SK-N-SH (cell line): ENCODE data around the gene PARVG. TPM values are rescaled to one million over a fixed set of nuclear protein-coding genes. Genes with fewer than 3 reads are reported as not detected.

Experiments used
- CTCF ChIA-PET: fragments of 300-600, 350-600 bp; formaldehyde crosslinking; extraction: SDS; loops from one replicate; lab custom pipeline; 2021; lab: Yijun Ruan, JAX
- POLR2A ChIA-PET: fragments of 350-600 bp; sonication (Branson Sonifier 250); formaldehyde crosslinking; extraction: SDS; loops from one replicate; lab custom pipeline; 2020; ENCODE audit warnings: antibody characterized with exemption, inconsistent platforms; lab: Yijun Ruan, JAX
- DNase-seq: peaks from one replicate; pipeline ENCODE4 v3.0.0; 2012
- H2AFZ ChIP-seq: fragments of 200-600 bp; sonication (generic); 2 replicates; pipeline ENCODE4 v1.8.1; 2016; ENCODE audit warnings: antibody characterized with exemption, mild to moderate bottlenecking, low read depth
- H3F3A ChIP-seq: fragments of 200-600 bp; sonication (generic); replicated peaks from 2 replicates; pipeline ENCODE3; 2016; ENCODE audit warnings: antibody characterized with exemption, mild to moderate bottlenecking; ENCODE audit not compliant: insufficient read depth
- H3K27ac ChIP-seq, 2 experiments: fragments of 200-500 bp in 1 of 2; fragments of 200-600 bp in 1 of 2; sonication (Bioruptor generic) in 1 of 2; sonication (generic), shearing (Covaris generic) in 1 of 2; 2 replicates each; pipeline versions ENCODE4 v1.5.1 to v1.6.1; 2014 to 2016; ENCODE audit warnings: low read depth in 2 of 2, inconsistent platforms in 1 of 2, low read length in 1 of 2, mild to moderate bottlenecking in 1 of 2, mixed read lengths in 1 of 2
- H3K27me3 ChIP-seq: fragments of 200-600 bp; sonication (generic), shearing (Covaris generic); 2 replicates; pipeline ENCODE4 v1.6.1; 2016; ENCODE audit warnings: mixed run types; ENCODE audit not compliant: insufficient read depth
- H3K36me3 ChIP-seq, 2 experiments: fragments of 200-500 bp in 1 of 2; fragments of 200-600 bp in 1 of 2; sonication (Bioruptor generic) in 1 of 2; sonication (generic) in 1 of 2; replicated peaks in 1 of 2; 2 replicates each; pipeline versions ENCODE3 to v1.5.1; 2014 to 2016; ENCODE audit warnings: low read length in 1 of 2, mild to moderate bottlenecking in 1 of 2; ENCODE audit not compliant: insufficient read depth in 2 of 2, control insufficient read depth in 1 of 2
- H3K4me1 ChIP-seq, 2 experiments: fragments of 200-500 bp in 1 of 2; fragments of 200-600 bp in 1 of 2; sonication (Bioruptor generic) in 1 of 2; sonication (generic), shearing (Covaris generic) in 1 of 2; 2 replicates each; pipeline versions ENCODE4 v1.5.1 to v1.6.1; 2014 to 2016; ENCODE audit warnings: low read depth in 1 of 2, low read length in 1 of 2, mixed run types in 1 of 2; ENCODE audit not compliant: insufficient read depth in 2 of 2, control insufficient read depth in 1 of 2
- H3K4me2 ChIP-seq: fragments of 200-600 bp; sonication (generic), shearing (Covaris generic); 2 replicates; pipeline ENCODE4 v1.6.1; 2017; ENCODE audit warnings: mixed run types
- H3K4me3 ChIP-seq, 2 experiments: fragments of 200-500 bp in 1 of 2; fragments of 200-600 bp in 1 of 2; sonication (Bioruptor generic) in 1 of 2; sonication (generic), shearing (Covaris generic) in 1 of 2; 2 replicates each; pipeline versions ENCODE4 v1.5.1 to v1.8.1; 2014 to 2016; ENCODE audit warnings: low read depth in 2 of 2, inconsistent platforms in 1 of 2, low read length in 1 of 2, mild to moderate bottlenecking in 1 of 2, mixed read lengths in 1 of 2, moderate library complexity in 1 of 2
- H3K79me2 ChIP-seq: fragments of 200-600 bp; sonication (generic); 2 replicates; pipeline ENCODE4 v1.8.1; 2017; ENCODE audit warnings: mild to moderate bottlenecking; ENCODE audit not compliant: insufficient read depth
- H3K9ac ChIP-seq: fragments of 200-600 bp; sonication (generic); 2 replicates; pipeline ENCODE4 v1.6.1; 2017; ENCODE audit warnings: mixed run types
- H3K9me2 ChIP-seq: fragments of 200-600 bp; sonication (generic); 2 replicates; pipeline ENCODE4 v1.6.1; 2017; ENCODE audit warnings: mixed run types
- H3K9me3 ChIP-seq: fragments of 200-600 bp; sonication (generic); 2 replicates; pipeline ENCODE4 v1.6.1; 2017; ENCODE audit warnings: mixed run types, mild to moderate bottlenecking, moderate library complexity
- H4K20me1 ChIP-seq: fragments of 200-600 bp; sonication (generic); 2 replicates; pipeline ENCODE4 v1.6.1; 2017; ENCODE audit warnings: mild to moderate bottlenecking, mixed run types; ENCODE audit not compliant: insufficient read depth
- EP300 ChIP-seq, 2 experiments: IDR thresholded peaks; 2 replicates each; pipeline versions ENCODE4 v1.4.0 to v1.6.1; 2012; ENCODE audit warnings: borderline replicate concordance in 1 of 2, low read depth in 1 of 2, low read length in 1 of 2
- EZH2phosphoT487 ChIP-seq: fragments of 200-600 bp; sonication (generic); IDR thresholded peaks from 2 replicates; pipeline ENCODE4 v1.6.1; 2017; ENCODE audit warnings: low read depth, mixed run types, mild to moderate bottlenecking, antibody characterized with exemption, moderate library complexity, borderline replicate concordance
- FOSL2 ChIP-seq: IDR thresholded peaks from 2 replicates; pipeline ENCODE4 v1.4.0; 2012; ENCODE audit warnings: low read depth, mild to moderate bottlenecking, moderate library complexity, borderline replicate concordance
- FOXM1 ChIP-seq: IDR thresholded peaks from 2 replicates; pipeline ENCODE4 v1.4.0; 2012; ENCODE audit warnings: low read depth, mild to moderate bottlenecking
- GABPA ChIP-seq: IDR thresholded peaks from 2 replicates; pipeline ENCODE4 v1.4.0; 2012; ENCODE audit warnings: low read depth, mild to moderate bottlenecking
- MXI1 ChIP-seq: IDR thresholded peaks from 2 replicates; pipeline ENCODE4 v1.6.1; 2012; ENCODE audit warnings: mild to moderate bottlenecking, low read depth, low read length, improper control_type of control experiment
- NRF1 ChIP-seq: IDR thresholded peaks from 2 replicates; pipeline ENCODE4 v1.6.1; 2012; ENCODE audit warnings: low read depth, mild to moderate bottlenecking, low read length
- POLR2AphosphoS5 ChIP-seq: IDR thresholded peaks from 2 replicates; pipeline ENCODE4 v1.6.1; 2012; ENCODE audit warnings: low read depth, low read length
- RAD21 ChIP-seq: IDR thresholded peaks from 2 replicates; pipeline ENCODE4 v1.6.1; 2012; ENCODE audit warnings: mild to moderate bottlenecking, low read length
- RXRA ChIP-seq: IDR thresholded peaks from 2 replicates; pipeline ENCODE4 v1.4.0; 2012; ENCODE audit warnings: low read depth, mild to moderate bottlenecking, borderline replicate concordance
- SIN3A ChIP-seq: IDR thresholded peaks from 2 replicates; pipeline ENCODE4 v1.6.1; 2012; ENCODE audit warnings: low read depth, mild to moderate bottlenecking, low read length, moderate library complexity, borderline replicate concordance
- TAF1 ChIP-seq: IDR thresholded peaks from 2 replicates; pipeline ENCODE4 v1.6.1; 2012; ENCODE audit warnings: low read depth, mild to moderate bottlenecking, low read length, moderate library complexity, borderline replicate concordance
- YY1 ChIP-seq: IDR thresholded peaks from 2 replicates; pipeline ENCODE4 v1.4.0; 2012; ENCODE audit warnings: low read depth, mild to moderate bottlenecking
- WGBS: methylation state at CpG from one replicate; pipeline ENCODE4 v1.1.6; 2017; ENCODE audit warnings: low lambda C conversion rate; 5-methylcytosine and 5-hydroxymethylcytosine counted together
- polyA plus RNA-seq, 3 experiments: library from polyadenylated mRNA; depleted of rRNA; stranded (reverse); fragments of >200 nt; gene quantifications; 2 replicates each; pipeline ENCODE4 v1.2.3, GENCODE V29; 2012
- TF ChIP-seq, protein P1 (sequence below): IDR thresholded peaks from 2 replicates; pipeline ENCODE4 v1.4.0; 2012; ENCODE audit warnings: low read depth, borderline replicate concordance
- TF ChIP-seq, protein P2 (sequence below): IDR thresholded peaks from 2 replicates; pipeline ENCODE4 v1.4.0; 2012; ENCODE audit warnings: low read depth, borderline replicate concordance
- TF ChIP-seq, protein P3 (sequence below): IDR thresholded peaks from 2 replicates; pipeline ENCODE4 v1.6.1; 2012; ENCODE audit warnings: mild to moderate bottlenecking, low read depth, low read length, moderate library complexity
- TF ChIP-seq, protein P4 (sequence below): fragments of 200-600 bp; sonication (generic); IDR thresholded peaks from 2 replicates; pipeline ENCODE4 v1.6.1; 2017; ENCODE audit warnings: antibody characterized with exemption, mild to moderate bottlenecking, moderate library complexity

PARVG gene
- polyA plus RNA-seq, 1 of the 3 experiments (the other 2 are of a cell fraction), result 0.05 TPM

DNA sequence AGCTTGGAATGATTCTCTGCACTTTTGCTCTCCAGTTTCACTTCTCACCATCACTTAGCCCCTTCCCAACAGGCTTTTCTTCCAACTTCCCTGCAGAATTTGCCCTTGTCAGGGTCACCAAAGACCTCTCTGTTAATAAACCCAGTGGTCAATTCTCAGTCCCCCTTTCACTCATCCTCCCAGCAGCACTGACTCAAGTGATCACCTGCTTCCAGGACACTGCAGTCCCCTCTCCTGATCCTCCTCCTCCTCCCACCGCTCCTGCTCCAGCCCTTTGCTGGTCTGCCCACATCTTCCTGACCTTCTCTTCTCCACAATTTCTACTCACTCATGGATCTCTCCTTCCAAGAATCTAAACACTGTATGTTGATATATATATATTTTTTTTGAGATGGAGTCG lies 74.1 kb downstream of the PARVG start:
- H3K79me2 ChIP-seq, result no peaks in the 10 kb centered on the region
- no peaks in the 10 kb centered on the region for H4K20me1 ChIP-seq
- no peak overlapping the region for H3K4me2 ChIP-seq
- no peaks in the 10 kb centered on the region for H3F3A ChIP-seq
- no peak overlapping the region for H3K9ac ChIP-seq
- H3K4me1 ChIP-seq, result peaks cover 0 to 8% of the 10 kb centered on the region in 2 experiments; a peak in 1 of 4 replicates
- no peaks in the 10 kb centered on the region for H3K9me2 ChIP-seq
- H3K27ac ChIP-seq, result no peak overlapping the region
- DNase-seq, result no peak
- 30% methylated on average over 2 of the region's 2 CpGs for WGBS
- H3K27me3 ChIP-seq, result no peaks in the 10 kb centered on the region; the same call in 1 of the 2 replicates
- H3K9me3 ChIP-seq, result no peaks in the 10 kb centered on the region
- no peak for TF ChIP-seq NRF1
- TF ChIP-seq, protein P1, sequence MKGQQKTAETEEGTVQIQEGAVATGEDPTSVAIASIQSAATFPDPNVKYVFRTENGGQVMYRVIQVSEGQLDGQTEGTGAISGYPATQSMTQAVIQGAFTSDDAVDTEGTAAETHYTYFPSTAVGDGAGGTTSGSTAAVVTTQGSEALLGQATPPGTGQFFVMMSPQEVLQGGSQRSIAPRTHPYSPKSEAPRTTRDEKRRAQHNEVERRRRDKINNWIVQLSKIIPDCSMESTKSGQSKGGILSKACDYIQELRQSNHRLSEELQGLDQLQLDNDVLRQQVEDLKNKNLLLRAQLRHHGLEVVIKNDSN, result no peak
- TF ChIP-seq, protein P2, sequence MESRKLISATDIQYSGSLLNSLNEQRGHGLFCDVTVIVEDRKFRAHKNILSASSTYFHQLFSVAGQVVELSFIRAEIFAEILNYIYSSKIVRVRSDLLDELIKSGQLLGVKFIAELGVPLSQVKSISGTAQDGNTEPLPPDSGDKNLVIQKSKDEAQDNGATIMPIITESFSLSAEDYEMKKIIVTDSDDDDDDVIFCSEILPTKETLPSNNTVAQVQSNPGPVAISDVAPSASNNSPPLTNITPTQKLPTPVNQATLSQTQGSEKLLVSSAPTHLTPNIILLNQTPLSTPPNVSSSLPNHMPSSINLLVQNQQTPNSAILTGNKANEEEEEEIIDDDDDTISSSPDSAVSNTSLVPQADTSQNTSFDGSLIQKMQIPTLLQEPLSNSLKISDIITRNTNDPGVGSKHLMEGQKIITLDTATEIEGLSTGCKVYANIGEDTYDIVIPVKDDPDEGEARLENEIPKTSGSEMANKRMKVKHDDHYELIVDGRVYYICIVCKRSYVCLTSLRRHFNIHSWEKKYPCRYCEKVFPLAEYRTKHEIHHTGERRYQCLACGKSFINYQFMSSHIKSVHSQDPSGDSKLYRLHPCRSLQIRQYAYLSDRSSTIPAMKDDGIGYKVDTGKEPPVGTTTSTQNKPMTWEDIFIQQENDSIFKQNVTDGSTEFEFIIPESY, result no peak
- TF ChIP-seq EZH2phosphoT487, result no peak
- no peak for TF ChIP-seq FOSL2
- no peak for TF ChIP-seq GABPA
- no peak for TF ChIP-seq YY1
- no peak for TF ChIP-seq FOXM1
- TF ChIP-seq MXI1, result no peak
- TF ChIP-seq, protein P3, sequence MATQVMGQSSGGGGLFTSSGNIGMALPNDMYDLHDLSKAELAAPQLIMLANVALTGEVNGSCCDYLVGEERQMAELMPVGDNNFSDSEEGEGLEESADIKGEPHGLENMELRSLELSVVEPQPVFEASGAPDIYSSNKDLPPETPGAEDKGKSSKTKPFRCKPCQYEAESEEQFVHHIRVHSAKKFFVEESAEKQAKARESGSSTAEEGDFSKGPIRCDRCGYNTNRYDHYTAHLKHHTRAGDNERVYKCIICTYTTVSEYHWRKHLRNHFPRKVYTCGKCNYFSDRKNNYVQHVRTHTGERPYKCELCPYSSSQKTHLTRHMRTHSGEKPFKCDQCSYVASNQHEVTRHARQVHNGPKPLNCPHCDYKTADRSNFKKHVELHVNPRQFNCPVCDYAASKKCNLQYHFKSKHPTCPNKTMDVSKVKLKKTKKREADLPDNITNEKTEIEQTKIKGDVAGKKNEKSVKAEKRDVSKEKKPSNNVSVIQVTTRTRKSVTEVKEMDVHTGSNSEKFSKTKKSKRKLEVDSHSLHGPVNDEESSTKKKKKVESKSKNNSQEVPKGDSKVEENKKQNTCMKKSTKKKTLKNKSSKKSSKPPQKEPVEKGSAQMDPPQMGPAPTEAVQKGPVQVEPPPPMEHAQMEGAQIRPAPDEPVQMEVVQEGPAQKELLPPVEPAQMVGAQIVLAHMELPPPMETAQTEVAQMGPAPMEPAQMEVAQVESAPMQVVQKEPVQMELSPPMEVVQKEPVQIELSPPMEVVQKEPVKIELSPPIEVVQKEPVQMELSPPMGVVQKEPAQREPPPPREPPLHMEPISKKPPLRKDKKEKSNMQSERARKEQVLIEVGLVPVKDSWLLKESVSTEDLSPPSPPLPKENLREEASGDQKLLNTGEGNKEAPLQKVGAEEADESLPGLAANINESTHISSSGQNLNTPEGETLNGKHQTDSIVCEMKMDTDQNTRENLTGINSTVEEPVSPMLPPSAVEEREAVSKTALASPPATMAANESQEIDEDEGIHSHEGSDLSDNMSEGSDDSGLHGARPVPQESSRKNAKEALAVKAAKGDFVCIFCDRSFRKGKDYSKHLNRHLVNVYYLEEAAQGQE, result no peak
- TF ChIP-seq RXRA, result no peak
- no peak for TF ChIP-seq SIN3A
- TF ChIP-seq TAF1, result no peak
- TF ChIP-seq RAD21, result no peak
- TF ChIP-seq POLR2AphosphoS5, result no peak
- TF ChIP-seq, protein P4, sequence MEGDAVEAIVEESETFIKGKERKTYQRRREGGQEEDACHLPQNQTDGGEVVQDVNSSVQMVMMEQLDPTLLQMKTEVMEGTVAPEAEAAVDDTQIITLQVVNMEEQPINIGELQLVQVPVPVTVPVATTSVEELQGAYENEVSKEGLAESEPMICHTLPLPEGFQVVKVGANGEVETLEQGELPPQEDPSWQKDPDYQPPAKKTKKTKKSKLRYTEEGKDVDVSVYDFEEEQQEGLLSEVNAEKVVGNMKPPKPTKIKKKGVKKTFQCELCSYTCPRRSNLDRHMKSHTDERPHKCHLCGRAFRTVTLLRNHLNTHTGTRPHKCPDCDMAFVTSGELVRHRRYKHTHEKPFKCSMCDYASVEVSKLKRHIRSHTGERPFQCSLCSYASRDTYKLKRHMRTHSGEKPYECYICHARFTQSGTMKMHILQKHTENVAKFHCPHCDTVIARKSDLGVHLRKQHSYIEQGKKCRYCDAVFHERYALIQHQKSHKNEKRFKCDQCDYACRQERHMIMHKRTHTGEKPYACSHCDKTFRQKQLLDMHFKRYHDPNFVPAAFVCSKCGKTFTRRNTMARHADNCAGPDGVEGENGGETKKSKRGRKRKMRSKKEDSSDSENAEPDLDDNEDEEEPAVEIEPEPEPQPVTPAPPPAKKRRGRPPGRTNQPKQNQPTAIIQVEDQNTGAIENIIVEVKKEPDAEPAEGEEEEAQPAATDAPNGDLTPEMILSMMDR, result no peak
- TF ChIP-seq EP300 (IDR thresholded peaks at IDR 0.05; ENCODE audit: borderline replicate concordance in 1 of 2, low read depth in 1 of 2, low read length in 1 of 2), result no peak
- TF ChIP-seq, all 33 proteins: peak for 0
- no peaks in the 10 kb centered on the region for H3K36me3 ChIP-seq
- CTCF ChIA-PET, result no interaction called here
- H3K4me3 ChIP-seq, result no peak overlapping the region
- no peak overlapping the region for H2AFZ ChIP-seq
- POLR2A ChIA-PET, result no interaction called here
